ENCODE data around the gene UBFD1.
"Not testable (repeated sequence)": the region's sequence is repeated elsewhere in the genome, so short reads cannot be mapped to it uniquely, and the experiment has no call there.

UBFD1 gene

GRCh38 chr16:23527961-23528643, 29.4 kb upstream of the UBFD1 start:
- no peak for DNase-seq

- peak; percentile 85 to 86 for DNase-seq
Observed at GRCh38 chr16:23528644-23529310, 28.8 kb upstream of the UBFD1 start.

- DNase-seq = no peak
Observed at GRCh38 chr16:23530062-23530461, 27.5 kb upstream of the UBFD1 start.

- DNase-seq = no peak
Observed at GRCh38 chr16:23532448-23532847, 25.1 kb upstream of the UBFD1 start.

- DNase-seq = no peak
Observed at GRCh38 chr16:23534868-23535860, 22.4 kb upstream of the UBFD1 start.

GRCh38 chr16:23535901-23536300, 21.6 kb upstream of the UBFD1 start:
- DNase-seq = no peak

- no peak for DNase-seq
Observed at GRCh38 chr16:23537390-23537789, 20.1 kb upstream of the UBFD1 start.

GRCh38 chr16:23538919-23539278, 18.6 kb upstream of the UBFD1 start:
- DNase-seq = no peak

- DNase-seq = no peak
Observed at GRCh38 chr16:23539984-23540816, 17.3 kb upstream of the UBFD1 start.

GRCh38 chr16:23540817-23541178, 16.7 kb upstream of the UBFD1 start:
- DNase-seq = not testable (repeated sequence)

GRCh38 chr16:23544436-23544835, 13.1 kb upstream of the UBFD1 start:
- no peak for DNase-seq

GRCh38 chr16:23549938-23550337, 7.6 kb upstream of the UBFD1 start:
- DNase-seq = no peak

- DNase-seq = no peak
Observed at GRCh38 chr16:23552161-23552560, 5.4 kb upstream of the UBFD1 start.

GRCh38 chr16:23554536-23554935, 3.0 kb upstream of the UBFD1 start:
- DNase-seq = no peak

GRCh38 chr16:23557779-23558702, 514 bp downstream of the UBFD1 start:
- DNase-seq = peak in 1 of 2 donors; percentile 40

GRCh38 chr16:23561586-23561985, 4.1 kb downstream of the UBFD1 start:
- no peak for DNase-seq

GRCh38 chr16:23562505-23562904, 5.0 kb downstream of the UBFD1 start:
- DNase-seq = no peak

GRCh38 chr16:23563186-23563585, 5.7 kb downstream of the UBFD1 start:
- DNase-seq = no peak

GRCh38 chr16:23564575-23565363, 7.2 kb downstream of the UBFD1 start:
- DNase-seq = no peak

GRCh38 chr16:23566724-23567123, 9.2 kb downstream of the UBFD1 start:
- no peak for DNase-seq

Data from inflammatory macrophage (primary cell).